Measurements from ENCODE around the gene UVRAG.

The UVRAG gene

GRCh38 chr11:76030968-76031590 lies 216.1 kb downstream of the UVRAG start:
- H3K27me3 ChIP-seq (replicated peaks): no peaks in the 10 kb centered on the region
- H3K4me3 ChIP-seq (ENCODE audit: low read depth, low read length): no peak overlapping the region
- DNase-seq: peak; percentile 47
- no peak for TF ChIP-seq CTCF (IDR thresholded peaks at IDR 0.05; ENCODE audit: low read depth, low read length, missing control alignments)
- H3K36me3 ChIP-seq (replicated peaks): no peaks in the 10 kb centered on the region
- H3K27ac ChIP-seq: peak overlapping the region; percentile 79
- in situ Hi-C loops (cut with HindIII; ENCODE audit: low pct_ligation_motif_present, low sequenced_read_pairs): no loop called here

- no peak for DNase-seq
- Histone ChIP-seq H3K27me3 (replicated peaks) (no peaks in the 10 kb centered on the region), H3K27ac (no peak overlapping the region), H3K4me3 (ENCODE audit: low read depth, low read length) (no peak overlapping the region), H3K36me3 (replicated peaks) (no peaks in the 10 kb centered on the region)
- TF ChIP-seq CTCF (IDR thresholded peaks at IDR 0.05; ENCODE audit: low read depth, low read length, missing control alignments): no peak
- in situ Hi-C loops (cut with HindIII; ENCODE audit: low pct_ligation_motif_present, low sequenced_read_pairs): no loop called here
Measured at GRCh38 chr11:76033699-76034098, 218.7 kb downstream of the UVRAG start.

GRCh38 chr11:76035020-76035419 lies 220.0 kb downstream of the UVRAG start:
- no peak overlapping the region for H3K4me3 ChIP-seq (ENCODE audit: low read depth, low read length)
- H3K27me3 ChIP-seq (replicated peaks): no peaks in the 10 kb centered on the region
- H3K36me3 ChIP-seq (replicated peaks): no peaks in the 10 kb centered on the region
- DNase-seq: no peak
- in situ Hi-C loops (cut with HindIII; ENCODE audit: low pct_ligation_motif_present, low sequenced_read_pairs): no loop called here
- no peak overlapping the region for H3K27ac ChIP-seq
- no peak for TF ChIP-seq CTCF (IDR thresholded peaks at IDR 0.05; ENCODE audit: low read depth, low read length, missing control alignments)

- Histone ChIP-seq H3K36me3 (replicated peaks) (no peaks in the 10 kb centered on the region), H3K27me3 (replicated peaks) (no peaks in the 10 kb centered on the region), H3K27ac (no peak overlapping the region), H3K4me3 (ENCODE audit: low read depth, low read length) (no peak overlapping the region)
- in situ Hi-C loops (cut with HindIII; ENCODE audit: low pct_ligation_motif_present, low sequenced_read_pairs): no loop called here
- no peak for DNase-seq
- no peak for TF ChIP-seq CTCF (IDR thresholded peaks at IDR 0.05; ENCODE audit: low read depth, low read length, missing control alignments)
Measured at GRCh38 chr11:76038608-76039007, 223.6 kb downstream of the UVRAG start.

GRCh38 chr11:76041208-76041607 lies 226.2 kb downstream of the UVRAG start:
- no peak for TF ChIP-seq CTCF (IDR thresholded peaks at IDR 0.05; ENCODE audit: low read depth, low read length, missing control alignments)
- DNase-seq: no peak
- no peak overlapping the region for H3K4me3 ChIP-seq (ENCODE audit: low read depth, low read length)
- H3K27me3 ChIP-seq (replicated peaks): no peaks in the 10 kb centered on the region
- in situ Hi-C loops (cut with HindIII; ENCODE audit: low pct_ligation_motif_present, low sequenced_read_pairs): no loop called here
- H3K36me3 ChIP-seq (replicated peaks): no peaks in the 10 kb centered on the region
- H3K27ac ChIP-seq: no peak overlapping the region

- H3K4me3 ChIP-seq (ENCODE audit: low read depth, low read length): no peak overlapping the region
- H3K36me3 ChIP-seq (replicated peaks): no peaks in the 10 kb centered on the region
- no peak for DNase-seq
- H3K27me3 ChIP-seq (replicated peaks): no peaks in the 10 kb centered on the region
- TF ChIP-seq CTCF (IDR thresholded peaks at IDR 0.05; ENCODE audit: low read depth, low read length, missing control alignments): no peak
- in situ Hi-C loops (cut with HindIII; ENCODE audit: low pct_ligation_motif_present, low sequenced_read_pairs): no loop called here
- H3K27ac ChIP-seq: no peak overlapping the region
Measured at GRCh38 chr11:76044750-76045320, 229.8 kb downstream of the UVRAG start.

Measured in brain microvascular endothelial cell (primary cell).